Neural cell (in vitro differentiated cells): Measurements from ENCODE around the gene UNC5B. TPM values are rescaled to one million over a fixed set of nuclear protein-coding genes. Genes with fewer than 3 reads are reported as not detected.

Source experiments
- H2AFZ ChIP-seq: fragments of 200-600, 300-800 bp; sonication (generic), shearing (Covaris generic); 2 replicates; pipeline ENCODE4 v1.6.0; 2014; ENCODE audit warnings: low read depth, mild to moderate bottlenecking, antibody characterized with exemption, low read length, moderate library complexity
- H3F3A ChIP-seq: fragments of 200-600 bp; shearing (Covaris generic); 2 replicates; pipeline ENCODE4 v1.6.1; 2016; ENCODE audit warnings: mild to moderate bottlenecking, moderate library complexity, mixed read lengths, antibody characterized with exemption, low read length; ENCODE audit not compliant: insufficient read depth, poor library complexity, severe bottlenecking
- H3K27ac ChIP-seq: fragments of 200-600, 300-800 bp; sonication (generic), shearing (Covaris generic); 2 replicates; pipeline ENCODE4 v1.5.1; 2014; ENCODE audit warnings: mild to moderate bottlenecking, low read length, moderate library complexity
- H3K27me3 ChIP-seq: fragments of 300-800, 200-600 bp; sonication (generic), shearing (Covaris generic); 2 replicates; pipeline ENCODE4 v1.6.0; 2014; ENCODE audit warnings: mild to moderate bottlenecking, low read depth, low read length, moderate library complexity; ENCODE audit not compliant: insufficient read depth
- H3K36me3 ChIP-seq: fragments of 300-800, 200-600 bp; sonication (generic), shearing (Covaris generic); 2 replicates; pipeline ENCODE4 v1.5.1; 2014; ENCODE audit warnings: mild to moderate bottlenecking, antibody characterized with exemption, low read length, moderate library complexity; ENCODE audit not compliant: insufficient read depth
- H3K4me2 ChIP-seq: fragments of 300-800, 200-600 bp; sonication (generic), shearing (Covaris generic); 2 replicates; pipeline ENCODE4 v1.6.0; 2014; ENCODE audit warnings: mild to moderate bottlenecking, low read length
- H3K4me3 ChIP-seq: fragments of 300-800, 200-600 bp; sonication (generic), shearing (Covaris generic); 2 replicates; pipeline ENCODE4 v1.5.1; 2014; ENCODE audit warnings: mild to moderate bottlenecking, low read length, moderate library complexity
- H3K79me2 ChIP-seq: fragments of 200-600 bp; shearing (Covaris generic); replicated peaks from 2 replicates; pipeline ENCODE4 v1.6.0; 2014; ENCODE audit warnings: mild to moderate bottlenecking, low read length, moderate library complexity; ENCODE audit not compliant: insufficient read depth
- H3K9ac ChIP-seq: fragments of 300-800, 200-600 bp; sonication (generic), shearing (Covaris generic); 2 replicates; pipeline ENCODE4 v1.6.1; 2016; ENCODE audit warnings: mild to moderate bottlenecking, low read length, mixed read lengths
- H3K9me2 ChIP-seq: fragments of 200-600 bp; shearing (Covaris generic); 2 replicates; pipeline ENCODE4 v1.6.1; 2016; ENCODE audit warnings: mild to moderate bottlenecking, low read length, mixed read lengths; ENCODE audit not compliant: insufficient read depth
- H3K9me3 ChIP-seq: fragments of 200-600, 300-800 bp; sonication (generic), shearing (Covaris generic); 2 replicates; pipeline ENCODE4 v1.6.1; 2016; ENCODE audit warnings: mild to moderate bottlenecking, mixed run types, low read length, moderate library complexity, mixed read lengths
- H4K20me1 ChIP-seq: fragments of 200-600 bp; shearing (Covaris generic); 2 replicates; pipeline ENCODE4 v1.6.1; 2016; ENCODE audit warnings: mild to moderate bottlenecking, mixed run types; ENCODE audit not compliant: insufficient read depth
- EP300 ChIP-seq: fragments of 450-650 bp; conservative IDR thresholded peaks from 2 replicates; pipeline ENCODE4 v1.6.1; 2014; ENCODE audit warnings: antibody characterized with exemption, mild to moderate bottlenecking, moderate library complexity; ENCODE audit not compliant: poor library complexity, severe bottlenecking
- EZH2 ChIP-seq: fragments of 200-600, 300-800 bp; shearing (Covaris generic), sonication (generic); IDR thresholded peaks from 2 replicates; pipeline ENCODE4 v1.6.1; 2014; ENCODE audit warnings: antibody characterized with exemption, low read length, borderline replicate concordance, mild to moderate bottlenecking; ENCODE audit not compliant: insufficient read depth, poor library complexity, severe bottlenecking
- MXI1 ChIP-seq: fragments of 450-650 bp; conservative IDR thresholded peaks from 2 replicates; pipeline ENCODE4 v1.6.1; 2014; ENCODE audit warnings: antibody characterized with exemption, mild to moderate bottlenecking; ENCODE audit not compliant: poor library complexity, severe bottlenecking
- POLR2AphosphoS5 ChIP-seq: IDR thresholded peaks from 2 replicates; pipeline ENCODE4 v1.6.1; 2012
- RAD21 ChIP-seq: fragments of 450-650 bp; conservative IDR thresholded peaks from 2 replicates; pipeline ENCODE4 v1.6.1; 2014; ENCODE audit warnings: antibody characterized with exemption, mild to moderate bottlenecking, moderate library complexity
- SMC3 ChIP-seq: fragments of 450-650 bp; conservative IDR thresholded peaks from 2 replicates; pipeline ENCODE4 v1.6.1; 2014; ENCODE audit warnings: antibody characterized with exemption, mild to moderate bottlenecking, moderate library complexity; ENCODE audit not compliant: poor library complexity
- TAF1 ChIP-seq: IDR thresholded peaks from 2 replicates; pipeline ENCODE4 v1.6.1; 2012; ENCODE audit warnings: low read depth
- polyA plus RNA-seq: library from polyadenylated mRNA; depleted of rRNA; stranded (reverse); fragments of >200 nt; gene quantifications from 2 replicates; pipeline ENCODE4 v1.2.3, GENCODE V29; 2014
- TF ChIP-seq, protein P1 (sequence below): IDR thresholded peaks from 2 replicates; pipeline ENCODE4 v1.6.1; 2012; ENCODE audit warnings: borderline replicate concordance
- TF ChIP-seq, protein P2 (sequence below): fragments of 450-650 bp; IDR thresholded peaks from 2 replicates; pipeline ENCODE4 v1.5.1; 2014; ENCODE audit warnings: antibody characterized with exemption, mild to moderate bottlenecking, moderate library complexity; ENCODE audit not compliant: poor library complexity, severe bottlenecking

The UNC5B gene
- polyA plus RNA-seq, 1 donor from 2014 or later = 2.0 TPM

DNA sequence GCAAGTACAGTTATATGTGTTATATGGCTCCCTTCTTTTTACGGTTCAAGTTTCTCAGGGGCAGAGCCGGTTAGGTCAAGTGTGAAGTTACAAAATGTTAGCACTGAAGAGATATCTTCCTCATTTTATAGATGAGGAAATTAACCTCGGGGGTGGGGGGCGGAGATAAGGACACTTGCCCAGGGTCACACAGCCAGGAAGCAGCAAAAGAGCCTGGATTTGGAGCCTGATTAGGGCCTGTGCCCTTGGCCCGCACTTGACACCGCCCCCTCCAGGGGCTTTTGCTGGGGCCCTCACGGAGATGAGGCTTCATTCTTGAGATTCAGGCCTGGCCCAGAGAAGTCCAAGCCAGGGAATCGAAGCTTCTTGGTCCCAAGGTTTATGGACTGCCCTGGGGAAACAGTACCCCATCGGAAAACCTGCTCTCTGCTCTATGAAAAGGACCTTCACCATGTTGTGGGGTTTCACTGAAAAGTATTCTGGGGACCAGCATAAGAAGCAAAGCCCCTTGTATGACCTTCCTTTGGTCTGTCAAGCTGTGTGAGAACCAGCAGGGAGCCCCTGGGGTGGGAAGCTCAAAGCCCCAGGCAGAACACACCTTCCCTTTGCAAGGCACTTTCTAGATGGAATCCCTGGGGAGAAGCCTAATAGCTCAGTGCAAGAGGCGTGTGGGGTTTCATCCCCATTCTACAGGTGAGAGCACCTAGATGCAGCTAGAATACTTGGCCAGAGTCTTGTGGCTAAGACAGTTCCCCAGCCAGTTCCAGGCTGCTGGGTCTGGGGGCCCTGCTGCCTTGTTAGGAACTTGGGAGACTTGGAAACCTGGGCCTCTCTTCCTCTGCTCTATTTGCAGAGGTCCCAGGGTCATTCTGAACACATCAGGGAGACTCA, 21.9 kb downstream of the UNC5B start:
- no peak overlapping the region for H3K4me3 ChIP-seq

GRCh38 chr10:71234970-71235685, 22.8 kb downstream of the UNC5B start:
- Histone ChIP-seq H3K27ac (no peak overlapping the region), H3K79me2 (no peaks in the 10 kb centered on the region), H3K4me3 (no peak overlapping the region), H3F3A (no peaks in the 10 kb centered on the region), H4K20me1 (no peaks in the 10 kb centered on the region), H2AFZ (no peak overlapping the region), H3K9ac (no peak overlapping the region), H3K9me3 (no peaks in the 10 kb centered on the region), H3K9me2 (no peaks in the 10 kb centered on the region), H3K4me2 (no peak overlapping the region), H3K27me3 (no peaks in the 10 kb centered on the region), H3K36me3 (no peaks in the 10 kb centered on the region)
- TF ChIP-seq TAF1 (no peak), POLR2AphosphoS5 (no peak), EZH2 (no peak), RAD21 (no peak), SMC3 (no peak), EP300 (no peak), MXI1 (no peak)
- TF ChIP-seq, protein P1, sequence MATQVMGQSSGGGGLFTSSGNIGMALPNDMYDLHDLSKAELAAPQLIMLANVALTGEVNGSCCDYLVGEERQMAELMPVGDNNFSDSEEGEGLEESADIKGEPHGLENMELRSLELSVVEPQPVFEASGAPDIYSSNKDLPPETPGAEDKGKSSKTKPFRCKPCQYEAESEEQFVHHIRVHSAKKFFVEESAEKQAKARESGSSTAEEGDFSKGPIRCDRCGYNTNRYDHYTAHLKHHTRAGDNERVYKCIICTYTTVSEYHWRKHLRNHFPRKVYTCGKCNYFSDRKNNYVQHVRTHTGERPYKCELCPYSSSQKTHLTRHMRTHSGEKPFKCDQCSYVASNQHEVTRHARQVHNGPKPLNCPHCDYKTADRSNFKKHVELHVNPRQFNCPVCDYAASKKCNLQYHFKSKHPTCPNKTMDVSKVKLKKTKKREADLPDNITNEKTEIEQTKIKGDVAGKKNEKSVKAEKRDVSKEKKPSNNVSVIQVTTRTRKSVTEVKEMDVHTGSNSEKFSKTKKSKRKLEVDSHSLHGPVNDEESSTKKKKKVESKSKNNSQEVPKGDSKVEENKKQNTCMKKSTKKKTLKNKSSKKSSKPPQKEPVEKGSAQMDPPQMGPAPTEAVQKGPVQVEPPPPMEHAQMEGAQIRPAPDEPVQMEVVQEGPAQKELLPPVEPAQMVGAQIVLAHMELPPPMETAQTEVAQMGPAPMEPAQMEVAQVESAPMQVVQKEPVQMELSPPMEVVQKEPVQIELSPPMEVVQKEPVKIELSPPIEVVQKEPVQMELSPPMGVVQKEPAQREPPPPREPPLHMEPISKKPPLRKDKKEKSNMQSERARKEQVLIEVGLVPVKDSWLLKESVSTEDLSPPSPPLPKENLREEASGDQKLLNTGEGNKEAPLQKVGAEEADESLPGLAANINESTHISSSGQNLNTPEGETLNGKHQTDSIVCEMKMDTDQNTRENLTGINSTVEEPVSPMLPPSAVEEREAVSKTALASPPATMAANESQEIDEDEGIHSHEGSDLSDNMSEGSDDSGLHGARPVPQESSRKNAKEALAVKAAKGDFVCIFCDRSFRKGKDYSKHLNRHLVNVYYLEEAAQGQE = no peak
- TF ChIP-seq, protein P2, sequence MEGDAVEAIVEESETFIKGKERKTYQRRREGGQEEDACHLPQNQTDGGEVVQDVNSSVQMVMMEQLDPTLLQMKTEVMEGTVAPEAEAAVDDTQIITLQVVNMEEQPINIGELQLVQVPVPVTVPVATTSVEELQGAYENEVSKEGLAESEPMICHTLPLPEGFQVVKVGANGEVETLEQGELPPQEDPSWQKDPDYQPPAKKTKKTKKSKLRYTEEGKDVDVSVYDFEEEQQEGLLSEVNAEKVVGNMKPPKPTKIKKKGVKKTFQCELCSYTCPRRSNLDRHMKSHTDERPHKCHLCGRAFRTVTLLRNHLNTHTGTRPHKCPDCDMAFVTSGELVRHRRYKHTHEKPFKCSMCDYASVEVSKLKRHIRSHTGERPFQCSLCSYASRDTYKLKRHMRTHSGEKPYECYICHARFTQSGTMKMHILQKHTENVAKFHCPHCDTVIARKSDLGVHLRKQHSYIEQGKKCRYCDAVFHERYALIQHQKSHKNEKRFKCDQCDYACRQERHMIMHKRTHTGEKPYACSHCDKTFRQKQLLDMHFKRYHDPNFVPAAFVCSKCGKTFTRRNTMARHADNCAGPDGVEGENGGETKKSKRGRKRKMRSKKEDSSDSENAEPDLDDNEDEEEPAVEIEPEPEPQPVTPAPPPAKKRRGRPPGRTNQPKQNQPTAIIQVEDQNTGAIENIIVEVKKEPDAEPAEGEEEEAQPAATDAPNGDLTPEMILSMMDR = no peak

More for the DNA sequence above, 21.9 kb downstream of the UNC5B start:
- Histone ChIP-seq H3K9ac (no peak overlapping the region), H3K27me3 (no peaks in the 10 kb centered on the region), H3K9me2 (no peaks in the 10 kb centered on the region), H4K20me1 (no peaks in the 10 kb centered on the region), H2AFZ (no peak overlapping the region), H3K79me2 (no peaks in the 10 kb centered on the region), H3K36me3 (no peaks in the 10 kb centered on the region), H3K9me3 (no peaks in the 10 kb centered on the region), H3K27ac (no peak overlapping the region), H3F3A (no peaks in the 10 kb centered on the region), H3K4me2 (no peak overlapping the region)
- TF ChIP-seq POLR2AphosphoS5 (no peak), MXI1 (no peak)
